Smooth muscle cell of the brain vasculature (primary cell): ENCODE measurements around the gene SLC1A7.

Experiments
- DNase-seq: peaks from one replicate; pipeline ENCODE4 v3.0.0-alpha.2; 2012; ENCODE audit warnings: low read depth, low spot score

The SLC1A7 gene

GRCh38 chr1:53091841-53092645 is 50.4 kb downstream of the SLC1A7 start:
- no peak for DNase-seq

GRCh38 chr1:53090227-53091147 is 52.0 kb downstream of the SLC1A7 start:
- no peak for DNase-seq

GRCh38 chr1:53089478-53090226 is 52.8 kb downstream of the SLC1A7 start:
- no peak for DNase-seq

GRCh38 chr1:53088616-53089300 is 53.7 kb downstream of the SLC1A7 start:
- DNase-seq: no peak

GRCh38 chr1:53087332-53088285 is 54.8 kb downstream of the SLC1A7 start:
- no peak for DNase-seq

GRCh38 chr1:53086491-53087070 is 55.9 kb downstream of the SLC1A7 start:
- no peak for DNase-seq

- no peak for DNase-seq
These were observed 57.0 kb downstream of the SLC1A7 start for GRCh38 chr1:53085405-53085804.

- DNase-seq: no peak
These were observed 57.9 kb downstream of the SLC1A7 start for GRCh38 chr1:53084589-53084971.

- DNase-seq: no peak
These were observed 58.5 kb downstream of the SLC1A7 start for GRCh38 chr1:53083636-53084588.

- no peak for DNase-seq
These were observed 59.5 kb downstream of the SLC1A7 start for GRCh38 chr1:53082826-53083455.

- no peak for DNase-seq
These were observed 60.9 kb downstream of the SLC1A7 start for GRCh38 chr1:53081384-53082066.

GRCh38 chr1:53080769-53081168 is 61.7 kb downstream of the SLC1A7 start:
- no peak for DNase-seq

GRCh38 chr1:53080041-53080440 is 62.4 kb downstream of the SLC1A7 start:
- no peak for DNase-seq

GRCh38 chr1:53079251-53079650 is 63.2 kb downstream of the SLC1A7 start:
- no peak for DNase-seq

- no peak for DNase-seq
These were observed 63.9 kb downstream of the SLC1A7 start for GRCh38 chr1:53078333-53079101.

- no peak for DNase-seq
These were observed 64.9 kb downstream of the SLC1A7 start for GRCh38 chr1:53077599-53077965.
